ENCODE results near the gene RALGPS1. TPM values are rescaled to one million over a fixed set of nuclear protein-coding genes. Genes with fewer than 3 reads are reported as not detected.

Gene RALGPS1
- polyA plus RNA-seq, 1 experiment: 1.7 TPM

DNA sequence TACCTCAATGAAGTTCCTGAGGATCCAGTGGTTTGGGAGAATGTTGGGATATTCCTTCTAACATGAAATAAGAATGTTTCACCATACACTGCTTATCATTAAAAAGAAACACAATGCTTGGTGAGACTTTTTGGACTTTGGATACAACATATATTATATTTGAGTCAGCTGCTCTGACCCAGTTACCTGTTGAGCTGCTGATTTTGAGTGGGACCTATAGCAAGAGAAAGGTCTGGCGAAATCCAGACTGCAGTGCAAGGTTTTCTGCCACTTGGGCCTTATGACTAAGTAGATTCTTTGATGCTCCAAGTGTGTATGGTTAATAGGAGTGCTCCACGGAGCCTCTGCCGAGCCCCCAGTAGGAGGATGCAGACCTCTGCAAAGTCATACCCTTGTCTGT lies 10.0 kb upstream of the RALGPS1 start:
- Histone ChIP-seq H3K4me3 (ENCODE audit: low read depth, low read length) (no peak overlapping the region), H3K36me3 (ENCODE audit: control insufficient read depth, insufficient read depth, low read length) (no peaks in the 10 kb centered on the region), H3K27me3 (ENCODE audit: control insufficient read depth, insufficient read depth, low read length) (peaks cover 5% of the 10 kb centered on the region; the same call in 1 of the 2 replicates)
- no peak for DNase-seq (ENCODE audit: low read depth)
- POLR2A ChIA-PET: no interaction called here
- CTCF ChIA-PET: no interaction called here
- TF ChIP-seq, protein P1, sequence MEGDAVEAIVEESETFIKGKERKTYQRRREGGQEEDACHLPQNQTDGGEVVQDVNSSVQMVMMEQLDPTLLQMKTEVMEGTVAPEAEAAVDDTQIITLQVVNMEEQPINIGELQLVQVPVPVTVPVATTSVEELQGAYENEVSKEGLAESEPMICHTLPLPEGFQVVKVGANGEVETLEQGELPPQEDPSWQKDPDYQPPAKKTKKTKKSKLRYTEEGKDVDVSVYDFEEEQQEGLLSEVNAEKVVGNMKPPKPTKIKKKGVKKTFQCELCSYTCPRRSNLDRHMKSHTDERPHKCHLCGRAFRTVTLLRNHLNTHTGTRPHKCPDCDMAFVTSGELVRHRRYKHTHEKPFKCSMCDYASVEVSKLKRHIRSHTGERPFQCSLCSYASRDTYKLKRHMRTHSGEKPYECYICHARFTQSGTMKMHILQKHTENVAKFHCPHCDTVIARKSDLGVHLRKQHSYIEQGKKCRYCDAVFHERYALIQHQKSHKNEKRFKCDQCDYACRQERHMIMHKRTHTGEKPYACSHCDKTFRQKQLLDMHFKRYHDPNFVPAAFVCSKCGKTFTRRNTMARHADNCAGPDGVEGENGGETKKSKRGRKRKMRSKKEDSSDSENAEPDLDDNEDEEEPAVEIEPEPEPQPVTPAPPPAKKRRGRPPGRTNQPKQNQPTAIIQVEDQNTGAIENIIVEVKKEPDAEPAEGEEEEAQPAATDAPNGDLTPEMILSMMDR (IDR thresholded peaks at IDR 0.05; ENCODE audit: insufficient read depth, low read depth, low read length): no peak

DNA sequence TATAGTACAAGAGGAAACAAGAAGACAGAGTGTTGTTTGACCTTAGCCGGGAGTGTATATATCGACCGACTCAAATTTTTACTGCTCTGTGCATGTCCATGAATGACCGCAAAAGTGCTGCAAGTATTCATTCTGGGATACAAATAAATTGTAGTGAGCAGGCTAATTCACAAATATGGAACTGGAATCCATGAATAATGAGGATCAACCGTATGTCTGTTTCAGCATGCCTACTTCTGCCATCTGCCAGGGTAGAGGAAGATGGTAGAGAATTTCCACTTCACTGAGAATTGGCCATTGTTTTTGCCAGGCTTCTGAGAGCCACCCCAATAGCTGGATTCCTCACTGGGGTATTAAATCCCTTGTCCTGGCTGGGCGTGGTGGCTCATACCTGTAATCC lies 8.5 kb upstream of the RALGPS1 start:
- H3K36me3 ChIP-seq (ENCODE audit: control insufficient read depth, insufficient read depth, low read length): no peaks in the 10 kb centered on the region
- H3K4me3 ChIP-seq (ENCODE audit: low read depth, low read length): no peak overlapping the region
- no peak for DNase-seq (ENCODE audit: low read depth)
- peaks cover 5% of the 10 kb centered on the region; the same call in 1 of the 2 replicates for H3K27me3 ChIP-seq (ENCODE audit: control insufficient read depth, insufficient read depth, low read length)
- POLR2A ChIA-PET: no interaction called here
- CTCF ChIA-PET: no interaction called here
- TF ChIP-seq, protein P1 (IDR thresholded peaks at IDR 0.05; ENCODE audit: insufficient read depth, low read depth, low read length): no peak

DNA sequence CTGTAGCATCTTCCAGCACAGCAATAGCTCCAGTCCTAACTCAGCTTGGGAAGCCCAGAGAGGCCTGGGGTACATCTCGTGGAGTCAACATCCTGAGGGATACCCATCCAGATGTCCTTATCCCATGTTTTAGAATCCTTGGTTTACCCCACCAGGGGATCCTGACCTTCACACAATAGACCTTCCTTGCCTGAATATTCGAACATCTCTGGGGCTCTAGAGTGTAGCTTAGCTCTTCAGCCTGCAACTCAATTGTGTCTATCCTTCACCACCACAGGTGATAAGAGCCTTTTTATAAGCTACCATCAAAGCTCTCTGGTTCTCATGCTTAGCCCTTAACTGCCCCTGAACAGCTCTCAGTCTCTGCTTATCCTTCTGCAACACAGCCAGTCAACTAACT lies 7.5 kb upstream of the RALGPS1 start:
- ChIA-PET POLR2A (no interaction called here), CTCF (no interaction called here)
- no peak for DNase-seq (ENCODE audit: low read depth)
- Histone ChIP-seq H3K27me3 (ENCODE audit: control insufficient read depth, insufficient read depth, low read length) (peaks cover 5% of the 10 kb centered on the region; the same call in 1 of the 2 replicates), H3K36me3 (ENCODE audit: control insufficient read depth, insufficient read depth, low read length) (no peaks in the 10 kb centered on the region), H3K4me3 (ENCODE audit: low read depth, low read length) (no peak overlapping the region)
- TF ChIP-seq, protein P1 (IDR thresholded peaks at IDR 0.05; ENCODE audit: insufficient read depth, low read depth, low read length): no peak

DNA sequence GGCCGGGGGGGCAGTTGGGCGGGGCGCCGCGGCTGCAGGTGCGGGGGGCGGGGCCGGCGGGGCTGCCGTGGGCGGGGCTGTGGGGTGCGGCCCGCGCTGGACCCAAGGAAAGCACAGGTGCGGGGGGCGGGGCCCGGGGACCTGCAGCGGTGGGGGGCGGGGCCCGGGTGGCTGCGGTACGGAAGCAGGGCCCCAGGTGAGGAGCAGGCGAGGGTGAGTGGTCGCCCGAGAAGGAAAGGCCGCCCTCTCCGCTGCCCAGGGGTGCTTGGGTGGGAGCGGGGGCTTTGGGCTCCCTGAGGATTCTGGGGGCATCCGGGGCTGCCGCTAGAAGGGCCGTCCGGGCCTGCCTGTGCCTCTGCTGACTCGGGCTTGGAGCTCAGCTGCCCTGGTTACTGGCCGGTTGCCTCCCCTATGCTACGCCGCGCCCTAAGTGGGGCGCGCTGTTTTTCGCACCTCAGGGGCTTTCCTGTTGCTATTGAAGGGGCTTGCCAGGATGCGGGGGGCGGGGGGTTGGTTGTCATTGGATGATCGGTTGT lies 767 bp downstream of the RALGPS1 start:
- Histone ChIP-seq H3K27me3 (ENCODE audit: control insufficient read depth, insufficient read depth, low read length) (peaks cover 2% of the 10 kb centered on the region), H3K36me3 (ENCODE audit: control insufficient read depth, insufficient read depth, low read length) (no peaks in the 10 kb centered on the region), H3K4me3 (ENCODE audit: low read depth, low read length) (peak overlapping the region; percentile 43; the same call in 1 of the 2 replicates)
- ChIA-PET POLR2A (no interaction called here), CTCF (no interaction called here)
- no peak for DNase-seq (ENCODE audit: low read depth)
- TF ChIP-seq, protein P1 (IDR thresholded peaks at IDR 0.05; ENCODE audit: insufficient read depth, low read depth, low read length): no peak

DNA sequence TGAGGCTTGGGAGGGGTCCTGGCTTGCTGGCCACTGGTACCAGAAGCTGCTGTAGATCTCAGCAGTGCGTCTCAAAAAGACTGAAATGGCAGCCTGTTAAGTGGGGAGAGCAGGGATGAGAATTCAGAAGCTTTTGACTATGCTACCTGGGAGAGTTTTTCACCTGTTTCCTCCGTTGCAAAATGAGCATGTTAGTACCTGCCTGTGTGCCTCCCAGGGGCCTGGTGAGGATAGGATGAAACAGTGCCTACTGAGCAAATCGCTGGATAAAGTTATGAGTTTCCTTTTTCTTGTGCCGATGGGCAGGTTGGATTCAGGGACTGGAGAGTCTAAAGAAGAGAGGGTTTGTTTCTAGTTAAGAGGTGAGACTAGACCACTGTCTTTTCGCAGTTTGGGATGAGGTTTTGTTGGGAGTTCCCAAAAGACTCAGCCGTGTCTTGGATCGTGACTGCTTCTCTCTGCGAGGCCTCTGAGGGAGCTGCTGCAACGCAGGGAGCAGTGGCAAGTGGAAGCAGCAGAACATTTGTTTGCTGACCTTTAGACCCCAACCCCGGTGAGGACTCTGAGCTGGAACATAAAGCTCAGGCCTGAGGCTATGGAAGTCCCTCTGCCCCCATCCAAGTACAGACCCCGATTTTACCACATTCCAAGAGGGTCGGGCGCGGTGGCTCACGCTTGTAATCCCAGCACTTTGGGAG lies 1.4 kb downstream of the RALGPS1 start:
- Histone ChIP-seq H3K27me3 (ENCODE audit: control insufficient read depth, insufficient read depth, low read length) (peaks cover 3% of the 10 kb centered on the region), H3K4me3 (ENCODE audit: low read depth, low read length) (no peak overlapping the region), H3K36me3 (ENCODE audit: control insufficient read depth, insufficient read depth, low read length) (no peaks in the 10 kb centered on the region)
- CTCF ChIA-PET: no interaction called here
- POLR2A ChIA-PET: no interaction called here
- DNase-seq (ENCODE audit: low read depth): no peak
- TF ChIP-seq, protein P1 (IDR thresholded peaks at IDR 0.05; ENCODE audit: insufficient read depth, low read depth, low read length): no peak

Measured in BJ (cell line).